Progenitor cell of endocrine pancreas (in vitro differentiated cells): ENCODE measurements around the gene AGXT. TPM values are rescaled to one million over a fixed set of nuclear protein-coding genes. Genes with fewer than 3 reads are reported as not detected.

Experiments
- DNase-seq: peaks from one replicate; pipeline ENCODE4 v3.0.0; 2021; ENCODE audit warnings: low spot score; ENCODE audit not compliant: unreplicated experiment
- H3K27ac Mint-ChIP-seq: 2 replicates; pipeline ENCODE4 v1.8.0; 2021; ENCODE audit warnings: mild to moderate bottlenecking, moderate library complexity, mixed read lengths
- H3K27me3 Mint-ChIP-seq: 2 replicates; pipeline ENCODE4 v1.8.0; 2021; ENCODE audit warnings: mixed read lengths
- H3K36me3 Mint-ChIP-seq: 2 replicates; pipeline ENCODE4 v1.8.0; 2022; ENCODE audit warnings: mixed read lengths; ENCODE audit not compliant: insufficient read depth
- H3K4me1 Mint-ChIP-seq: 2 replicates; pipeline ENCODE4 v1.8.0; 2021; ENCODE audit warnings: low read depth, mixed read lengths
- H3K4me3 Mint-ChIP-seq: 2 replicates; pipeline ENCODE4 v1.8.0; 2021; ENCODE audit warnings: low read depth, mild to moderate bottlenecking, moderate library complexity, mixed read lengths
- H3K9me3 Mint-ChIP-seq: 2 replicates; pipeline ENCODE4 v1.8.0; 2021; ENCODE audit warnings: low read depth, mixed read lengths
- CTCF ChIP-seq: fragments of 200-600 bp; sonication (generic); IDR thresholded peaks from one replicate; pipeline ENCODE4 v1.5.0; 2021; ENCODE audit warnings: antibody characterized with exemption, mild to moderate bottlenecking; ENCODE audit not compliant: unreplicated experiment
- total RNA-seq: library from RNA; stranded (reverse); gene quantifications from 2 replicates; pipeline ENCODE4 v1.2.1, GENCODE V29; 2021

AGXT gene
- total RNA-seq, 1 donor from 2014 or later: 1.2 TPM

GRCh38 chr2:240888890-240889573, 20.4 kb downstream of the AGXT start:
- H3K9me3 Mint-ChIP-seq: no peaks in the 10 kb centered on the region
- no peaks in the 10 kb centered on the region for H3K27me3 Mint-ChIP-seq
- H3K27ac Mint-ChIP-seq: no peak overlapping the region
- H3K4me1 Mint-ChIP-seq: peaks cover 3% of the 10 kb centered on the region
- TF ChIP-seq CTCF: no peak
- no peak overlapping the region for H3K4me3 Mint-ChIP-seq
- H3K36me3 Mint-ChIP-seq: no peaks in the 10 kb centered on the region
- no peak for DNase-seq

DNA sequence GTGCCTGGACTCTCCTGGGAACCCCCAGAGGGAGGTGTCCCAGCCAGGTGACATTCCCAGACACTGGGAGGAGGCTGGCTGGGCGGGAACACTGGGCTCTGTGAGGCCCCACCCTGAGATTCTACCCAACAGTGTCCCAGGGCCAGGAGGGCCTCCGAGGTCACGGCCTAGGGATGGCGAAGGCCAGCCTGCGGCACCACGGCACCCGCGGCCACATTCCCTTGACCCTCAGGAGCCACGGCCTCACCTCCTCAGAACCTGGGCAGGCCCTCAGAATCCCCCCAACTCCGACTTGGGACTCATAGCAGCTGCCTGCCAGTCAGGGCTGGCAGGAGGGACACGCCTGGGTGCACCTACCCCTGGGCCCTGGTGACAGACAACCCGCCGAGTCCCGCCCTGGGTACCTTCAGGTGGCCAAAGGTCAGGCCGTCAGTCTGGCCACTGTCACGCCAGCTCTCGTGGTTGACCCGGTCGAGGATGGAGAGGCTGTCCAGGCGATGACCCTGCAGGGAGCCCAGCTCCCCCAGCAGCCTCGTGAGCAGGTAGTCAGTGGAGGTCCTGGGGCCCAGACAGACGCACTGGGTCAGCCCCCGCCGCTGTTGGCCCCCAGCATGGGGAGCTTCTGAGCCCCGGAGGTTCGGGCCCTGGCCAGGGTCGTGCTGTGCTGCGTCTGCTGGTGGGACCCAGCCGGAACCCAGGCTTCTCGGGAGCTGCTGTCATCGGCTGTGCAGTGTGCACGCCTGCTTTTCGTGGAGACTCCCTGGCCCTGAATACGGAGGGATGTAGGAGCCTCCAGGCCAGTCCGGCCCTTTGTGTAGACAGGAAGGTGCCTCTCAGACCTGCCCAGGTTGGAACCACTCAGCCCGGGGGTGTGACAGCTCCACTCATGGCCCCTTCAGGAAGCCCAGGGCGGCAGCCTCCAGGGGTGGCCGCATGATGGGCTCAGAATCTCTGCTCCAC, 21.3 kb downstream of the AGXT start:
- Mint-ChIP-seq H3K4me1 (peaks cover 4% of the 10 kb centered on the region), H3K27ac (no peak overlapping the region), H3K4me3 (no peak overlapping the region), H3K27me3 (no peaks in the 10 kb centered on the region), H3K36me3 (no peaks in the 10 kb centered on the region), H3K9me3 (no peaks in the 10 kb centered on the region)
- no peak for TF ChIP-seq CTCF
- no peak for DNase-seq

- Mint-ChIP-seq H3K9me3 (no peaks in the 10 kb centered on the region), H3K27ac (no peak overlapping the region), H3K36me3 (no peaks in the 10 kb centered on the region), H3K27me3 (no peaks in the 10 kb centered on the region), H3K4me3 (no peak overlapping the region), H3K4me1 (peaks cover 7% of the 10 kb centered on the region)
- TF ChIP-seq CTCF: no peak
- DNase-seq: no peak
Measured at GRCh38 chr2:240890691-240891090, 22.1 kb downstream of the AGXT start.

- Mint-ChIP-seq H3K9me3 (no peaks in the 10 kb centered on the region), H3K27ac (no peak overlapping the region), H3K27me3 (no peaks in the 10 kb centered on the region), H3K4me3 (no peak overlapping the region), H3K4me1 (peaks cover 7% of the 10 kb centered on the region), H3K36me3 (no peaks in the 10 kb centered on the region)
- TF ChIP-seq CTCF: no peak
- no peak for DNase-seq
Measured at GRCh38 chr2:240891492-240892340, 23.1 kb downstream of the AGXT start.

GRCh38 chr2:240892356-240892755, 23.7 kb downstream of the AGXT start:
- no peak for DNase-seq
- Mint-ChIP-seq H3K36me3 (no peaks in the 10 kb centered on the region), H3K4me1 (peaks cover 8% of the 10 kb centered on the region), H3K27ac (no peak overlapping the region), H3K9me3 (no peaks in the 10 kb centered on the region), H3K4me3 (no peak overlapping the region), H3K27me3 (no peaks in the 10 kb centered on the region)
- no peak for TF ChIP-seq CTCF
